ENCODE data around the gene GRIA2. TPM values are rescaled to one million over a fixed set of nuclear protein-coding genes. Genes with fewer than 3 reads are reported as not detected.

The GRIA2 gene
- total and polyA plus RNA-seq, 8 donors = 0.69 to 6.0 (median 1.5) TPM

GRCh38 chr4:157270552-157270951, 50.0 kb downstream of the GRIA2 start:
- Histone ChIP-seq H3K27ac (no peak overlapping the region), H3K4me1 (no peaks in the 10 kb centered on the region), H3K9me3 (no peaks in the 10 kb centered on the region), H3K36me3 (no peaks in the 10 kb centered on the region), H3K27me3 (no peaks in the 10 kb centered on the region), H3K4me3 (no peak overlapping the region)
- intact Hi-C loops (cut with DNase I) = no loop called here
- ATAC-seq = no peak
- no peak for DNase-seq
- 81 to 89% methylated on average over 5 of the region's 5 CpGs for WGBS, 2 donors
- FAIRE-seq = no peak
- TF ChIP-seq CTCF (IDR thresholded peaks at IDR 0.05) = no peak

GRCh38 chr4:157271166-157271869, 50.8 kb downstream of the GRIA2 start:
- no peaks in the 10 kb centered on the region for H3K9me3 ChIP-seq
- no peak overlapping the region for H3K4me3 ChIP-seq
- DNase-seq = no peak
- no peak for TF ChIP-seq CTCF (IDR thresholded peaks at IDR 0.05)
- no peak overlapping the region for H3K27ac ChIP-seq
- intact Hi-C loops (cut with DNase I) = no loop called here
- WGBS, 2 donors = 57 to 88% methylated on average over 1 of the region's 1 CpG
- no peaks in the 10 kb centered on the region for H3K4me1 ChIP-seq
- FAIRE-seq = no peak
- H3K36me3 ChIP-seq = no peaks in the 10 kb centered on the region
- ATAC-seq = no peak
- H3K27me3 ChIP-seq = no peaks in the 10 kb centered on the region

GRCh38 chr4:157280673-157281072, 60.1 kb downstream of the GRIA2 start:
- FAIRE-seq (no peak), DNase-seq (no peak), ATAC-seq (no peak)
- no peak overlapping the region for H3K4me3 ChIP-seq
- intact Hi-C loops (cut with DNase I) = no loop called here
- H3K27me3 ChIP-seq = no peaks in the 10 kb centered on the region
- H3K27ac ChIP-seq = no peak overlapping the region
- 53 to 77% methylated on average over 1 of the region's 1 CpG for WGBS, 2 donors
- no peaks in the 10 kb centered on the region for H3K9me3 ChIP-seq
- H3K4me1 ChIP-seq = no peaks in the 10 kb centered on the region
- no peaks in the 10 kb centered on the region for H3K36me3 ChIP-seq
- TF ChIP-seq CTCF (IDR thresholded peaks at IDR 0.05) = no peak

GRCh38 chr4:157282019-157282418, 61.5 kb downstream of the GRIA2 start:
- FAIRE-seq (no peak), ATAC-seq (no peak), DNase-seq (no peak)
- no peak for TF ChIP-seq CTCF (IDR thresholded peaks at IDR 0.05)
- H3K4me1 ChIP-seq = no peaks in the 10 kb centered on the region
- no peak overlapping the region for H3K27ac ChIP-seq
- no peaks in the 10 kb centered on the region for H3K9me3 ChIP-seq
- 55 to 68% methylated on average over 3 of the region's 3 CpGs for WGBS, 2 donors
- no peaks in the 10 kb centered on the region for H3K36me3 ChIP-seq
- H3K27me3 ChIP-seq = no peaks in the 10 kb centered on the region
- intact Hi-C loops (cut with DNase I) = no loop called here
- H3K4me3 ChIP-seq = no peak overlapping the region

- no peak for FAIRE-seq
- no peak for ATAC-seq
- TF ChIP-seq CTCF (IDR thresholded peaks at IDR 0.05) = no peak
- WGBS, 2 donors = 74 to 79% methylated on average over 4 of the region's 4 CpGs
- Histone ChIP-seq H3K27me3 (no peaks in the 10 kb centered on the region), H3K36me3 (no peaks in the 10 kb centered on the region), H3K4me3 (no peak overlapping the region), H3K9me3 (no peaks in the 10 kb centered on the region), H3K27ac (no peak overlapping the region), H3K4me1 (no peaks in the 10 kb centered on the region)
- intact Hi-C loops (cut with DNase I) = no loop called here
- no peak for DNase-seq
Measured at GRCh38 chr4:157287445-157287844, 66.9 kb downstream of the GRIA2 start.

Measured in pancreas (tissue), 10 donors.